ENCODE data around the gene ACSL1. TPM values are rescaled to one million over a fixed set of nuclear protein-coding genes. Genes with fewer than 3 reads are reported as not detected.

Gene ACSL1
- total RNA-seq, 1 experiment from 2014 or later = 12.5 TPM

DNA sequence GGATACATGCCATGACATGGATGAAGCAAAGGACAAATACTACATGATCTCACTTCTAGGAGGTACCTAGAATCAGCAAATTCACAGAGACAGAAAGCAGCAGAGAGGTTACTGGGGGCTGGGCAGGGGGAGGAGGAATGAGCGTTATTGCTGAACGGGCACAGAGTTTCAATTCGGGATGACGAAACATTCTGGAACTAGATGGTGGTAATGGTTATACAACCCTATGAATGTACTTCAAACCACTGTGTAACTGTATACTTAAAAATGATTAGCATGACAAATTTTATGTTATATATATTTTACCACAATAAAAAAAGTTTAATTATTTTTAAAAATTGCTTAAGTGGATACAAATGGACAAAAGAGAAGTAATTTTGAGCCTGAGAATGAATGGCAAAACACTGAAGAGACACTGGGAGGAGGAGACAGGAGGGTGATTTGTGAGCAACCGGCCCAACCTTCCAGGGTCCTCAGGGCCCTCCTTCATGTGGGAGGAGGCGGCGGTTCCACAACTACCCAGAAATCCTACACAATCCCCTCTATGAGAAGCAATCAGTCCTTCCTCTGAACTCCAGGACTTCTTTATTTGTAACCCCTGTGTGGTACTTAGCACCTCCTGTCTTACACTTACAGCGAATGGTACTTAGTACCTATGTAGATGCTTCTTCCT lies 14.1 kb downstream of the ACSL1 start:
- DNase-seq (ENCODE audit: low read depth, low spot score) (no peak), ATAC-seq (no peak)
- no peak overlapping the region for H3K4me3 ChIP-seq (replicated peaks in 1 of 2; ENCODE audit: low read depth in 1 of 2, low read length in 2 of 2)
- no peak overlapping the region for H3K4me2 ChIP-seq (ENCODE audit: low read length)
- no peak overlapping the region for H3K9ac ChIP-seq (ENCODE audit: low read length)
- no peaks in the 10 kb centered on the region for H3K9me2 ChIP-seq (ENCODE audit: insufficient read depth)
- H2AFZ ChIP-seq (ENCODE audit: low read depth, low read length, poor library complexity, severe bottlenecking) = no peak overlapping the region
- CTCF ChIA-PET = no interaction called here
- RAD21 ChIA-PET (ENCODE audit: low non-redundant PET in 1 of 2, low total read pairs in 2 of 2, uncharacterized antibody in 2 of 2, unreplicated experiment in 2 of 2) = no interaction called here
- H3K9me3 ChIP-seq (ENCODE audit: control insufficient read depth in 1 of 2, insufficient read depth in 1 of 2, low read depth in 1 of 2, low read length in 2 of 2) = no peaks in the 10 kb centered on the region
- H3K4me1 ChIP-seq (ENCODE audit: control insufficient read depth in 1 of 2, insufficient read depth in 2 of 2, low read length in 2 of 2) = peaks cover 40% of the 10 kb centered on the region in 2 experiments
- TF ChIP-seq EGR1 (IDR thresholded peaks at IDR 0.05; ENCODE audit: low read depth) = no peak
- TF ChIP-seq POLR2AphosphoS5 (IDR thresholded peaks at IDR 0.05; ENCODE audit: low read depth, low read length) = no peak
- TF ChIP-seq JUND (IDR thresholded peaks at IDR 0.05) = no peak
- no peak for TF ChIP-seq YY1 (IDR thresholded peaks at IDR 0.05; ENCODE audit: extremely low read depth, insufficient replicate concordance, low read depth, low read length)
- TF ChIP-seq REST (IDR thresholded peaks at IDR 0.05; ENCODE audit: low read depth) = no peak
- no peak for TF ChIP-seq CBX3 (IDR thresholded peaks at IDR 0.05; ENCODE audit: low read depth)
- no peak for TF ChIP-seq CEBPB (IDR thresholded peaks at IDR 0.05; ENCODE audit: low read depth)
- TF ChIP-seq SP1 (IDR thresholded peaks at IDR 0.05; ENCODE audit: low read depth) = no peak
- intact Hi-C loops (cut with micrococcal nuclease) = no loop called here
- H3K36me3 ChIP-seq (ENCODE audit: control insufficient read depth in 1 of 2, insufficient read depth in 2 of 2, low read length in 2 of 2) = no peaks in the 10 kb centered on the region
- no peak overlapping the region for H3K27ac ChIP-seq (ENCODE audit: low read depth, low read length)
- H3K27me3 ChIP-seq (ENCODE audit: insufficient read depth, low read length) = no peaks in the 10 kb centered on the region
- POLR2A ChIA-PET = no interaction called here
- H4K20me1 ChIP-seq (ENCODE audit: insufficient read depth) = no peaks in the 10 kb centered on the region
- BruUV-seq (replicated peaks) = no TSS peak
- H3K79me2 ChIP-seq (ENCODE audit: insufficient read depth, low read length) = no peaks in the 10 kb centered on the region
